Thyroid gland (tissue), 4 donors: Measurements from ENCODE around the gene CYP2J2.

Source experiments
- CTCF ChIP-seq, 6 experiments: fragments of 200-600 bp in 3 of 6; fragments of 450-650 bp in 3 of 6; sonication (generic) in 3 of 6; IDR thresholded peaks; one replicate each; pipeline ENCODE4 v1.5.1; 2016 to 2019; ENCODE audit warnings: antibody characterized with exemption in 6 of 6, mild to moderate bottlenecking in 2 of 6, inconsistent platforms in 1 of 6, moderate library complexity in 1 of 6
- POLR2A ChIP-seq, 2 donors: fragments of 450-650 bp; IDR thresholded peaks; one replicate each; pipeline ENCODE4 v1.6.1; 2017; ENCODE audit warnings: antibody characterized with exemption in 2 of 2, mild to moderate bottlenecking in 2 of 2, moderate library complexity in 1 of 2

DNA sequence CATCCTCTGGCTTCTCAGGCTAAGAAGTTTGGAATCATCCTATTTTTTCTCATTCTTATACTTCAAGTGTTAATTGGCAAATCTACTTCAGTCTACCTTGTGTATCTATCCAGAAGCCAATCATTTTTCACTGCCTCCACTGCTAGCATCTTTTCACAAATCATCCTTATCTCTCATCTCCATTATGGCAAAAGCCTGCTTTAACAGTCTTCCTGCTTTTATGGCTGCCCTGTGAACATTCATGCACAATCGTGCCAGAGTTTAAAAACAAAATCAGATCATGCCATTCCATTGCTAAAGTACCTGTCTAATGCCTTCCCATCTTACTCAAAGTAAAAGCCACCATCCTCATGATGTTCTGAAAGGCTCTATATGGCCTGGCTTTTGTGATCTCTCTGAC lies 19.2 kb upstream of the CYP2J2 start:
- TF ChIP-seq CTCF (IDR thresholded peaks at IDR 0.05) (no peak), POLR2A (IDR thresholded peaks at IDR 0.05) (no peak)
